SK-N-SH treated with all-trans-retinoic acid at 6 μM for 48 hours (cell line): ENCODE results near the gene LCE2A.

ENCODE experiments used
- ATAC-seq: fragments of 200-7000 bp; cut with Tn5 transposase; 3 replicates; pipeline ENCODE4 v1.9.1; 2020; ENCODE audit warnings: mild to moderate bottlenecking, moderate library complexity
- ARNTL ChIP-seq: fragments of 450-650 bp; formaldehyde crosslinking; IDR thresholded peaks from 2 replicates; pipeline ENCODE4 v1.5.0; 2020; ENCODE audit warnings: low read depth, mild to moderate bottlenecking, moderate library complexity, borderline replicate concordance
- BACH2 ChIP-seq: fragments of 250-450 bp; sonication (Bioruptor Pico); IDR thresholded peaks from 2 replicates; pipeline ENCODE4 v1.9.0; 2021; ENCODE audit warnings: mild to moderate bottlenecking, borderline replicate concordance
- CREB5 ChIP-seq: fragments of 250-450 bp; sonication (Bioruptor Pico); IDR thresholded peaks from 2 replicates; pipeline ENCODE4 v1.5.1; 2020; ENCODE audit warnings: low read depth, mild to moderate bottlenecking, moderate library complexity
- CSRNP3 ChIP-seq: fragments of 250-450 bp; sonication (Bioruptor Pico); IDR thresholded peaks from 2 replicates; pipeline ENCODE4 v1.5.1; 2021; ENCODE audit warnings: mild to moderate bottlenecking, moderate library complexity
- ESRRG ChIP-seq: fragments of 250-450 bp; sonication (Bioruptor Pico); IDR thresholded peaks from 2 replicates; pipeline ENCODE4 v1.6.1; 2021; ENCODE audit warnings: mild to moderate bottlenecking
- GLIS3 ChIP-seq: fragments of 250-450 bp; sonication (Bioruptor Pico); IDR thresholded peaks from 2 replicates; pipeline ENCODE4 v1.5.0; 2020; ENCODE audit warnings: mild to moderate bottlenecking, moderate library complexity
- ISL1 ChIP-seq: fragments of 250-450 bp; sonication (Bioruptor Pico); IDR thresholded peaks from 2 replicates; pipeline ENCODE4 v2.1.2; 2022; ENCODE audit warnings: mild to moderate bottlenecking, moderate library complexity
- OSR1 ChIP-seq: fragments of 250-450 bp; sonication (Bioruptor Pico); IDR thresholded peaks from 2 replicates; pipeline ENCODE4 v1.8.0; 2022; ENCODE audit warnings: moderate library complexity, mild to moderate bottlenecking, inconsistent platforms
- POU6F1 ChIP-seq: fragments of 250-450 bp; sonication (Bioruptor Pico); IDR thresholded peaks from 2 replicates; pipeline ENCODE4 v1.8.0; 2021; ENCODE audit warnings: low read depth, mild to moderate bottlenecking, moderate library complexity, borderline replicate concordance
- PPARA ChIP-seq: fragments of 250-450 bp; sonication (Bioruptor Pico); IDR thresholded peaks from 2 replicates; pipeline ENCODE4 v1.5.0; 2020; ENCODE audit warnings: mild to moderate bottlenecking, borderline replicate concordance
- RARB ChIP-seq: fragments of 250-450 bp; sonication (Bioruptor Pico); IDR thresholded peaks from 2 replicates; pipeline ENCODE4 v1.8.0; 2021; ENCODE audit warnings: mild to moderate bottlenecking, moderate library complexity
- SNAI2 ChIP-seq: fragments of 250-450 bp; sonication (Bioruptor Pico); IDR thresholded peaks from 2 replicates; pipeline ENCODE4 v1.5.0; 2020; ENCODE audit warnings: mild to moderate bottlenecking, moderate library complexity
- TCF4 ChIP-seq: fragments of 250-450 bp; sonication (Bioruptor Pico); IDR thresholded peaks from 2 replicates; pipeline ENCODE4 v1.8.0; 2021; ENCODE audit warnings: mild to moderate bottlenecking, moderate library complexity, borderline replicate concordance
- TOX ChIP-seq: fragments of 250-450 bp; sonication (Bioruptor Pico); IDR thresholded peaks from 2 replicates; pipeline ENCODE4 v1.8.0; 2021; ENCODE audit warnings: mild to moderate bottlenecking, moderate library complexity, borderline replicate concordance
- ZC3H10 ChIP-seq: fragments of 250-450 bp; sonication (Bioruptor Pico); IDR thresholded peaks from 2 replicates; pipeline ENCODE4 v1.5.1; 2021; ENCODE audit warnings: mild to moderate bottlenecking, moderate library complexity
- ZFP3 ChIP-seq: fragments of 250-450 bp; sonication (Bioruptor Pico); IDR thresholded peaks from 2 replicates; pipeline ENCODE4 v1.5.0; 2020; ENCODE audit warnings: mild to moderate bottlenecking, moderate library complexity
- ZFP30 ChIP-seq: fragments of 450-650 bp; formaldehyde crosslinking; IDR thresholded peaks from 2 replicates; pipeline ENCODE4 v1.5.0; 2022; ENCODE audit warnings: mild to moderate bottlenecking, moderate library complexity
- ZNF565 ChIP-seq: fragments of 450-650 bp; formaldehyde crosslinking; conservative IDR thresholded peaks from 2 replicates; pipeline ENCODE4 v1.5.0; 2020; ENCODE audit warnings: low read depth, mild to moderate bottlenecking, moderate library complexity
- ZNF70 ChIP-seq: fragments of 450-650 bp; formaldehyde crosslinking; IDR thresholded peaks from 2 replicates; pipeline ENCODE4 v1.5.0; 2020; ENCODE audit warnings: mild to moderate bottlenecking, moderate library complexity
- ZNF8 ChIP-seq: fragments of 450-650 bp; formaldehyde crosslinking; IDR thresholded peaks from 2 replicates; pipeline ENCODE4 v1.5.0; 2020; ENCODE audit warnings: mild to moderate bottlenecking, moderate library complexity
- TF ChIP-seq, protein P1 (sequence below): fragments of 250-450 bp; sonication (Bioruptor Pico); IDR thresholded peaks from 2 replicates; pipeline ENCODE4 v1.8.0; 2020; ENCODE audit warnings: mild to moderate bottlenecking, moderate library complexity, borderline replicate concordance

LCE2A gene

GRCh38 chr1:152707860-152708259, 9.7 kb downstream of the LCE2A start, which contains the start of gene LCE4A:
Gene LCE4A, plus strand, starts transcription at chr1:152708160. Its CDS starts 916 bp downstream, at chr1:152709076.
- ATAC-seq: no peak
- TF ChIP-seq SNAI2 (CRISPR knock-in tag): no peak
- TF ChIP-seq ESRRG (CRISPR knock-in tag): no peak
- TF ChIP-seq ZNF70 (CRISPR knock-in tag): no peak
- no peak for TF ChIP-seq TOX
- TF ChIP-seq ZNF565: no peak
- TF ChIP-seq ZNF8 (CRISPR knock-in tag): no peak
- TF ChIP-seq CSRNP3 (CRISPR knock-in tag): no peak
- no peak for TF ChIP-seq TCF4 (CRISPR knock-in tag)
- no peak for TF ChIP-seq ISL1 (CRISPR knock-in tag)
- TF ChIP-seq RARB: no peak
- no peak for TF ChIP-seq ZC3H10 (CRISPR knock-in tag)
- TF ChIP-seq BACH2: no peak
- TF ChIP-seq ZFP3 (CRISPR knock-in tag): no peak
- no peak for TF ChIP-seq ZFP30
- TF ChIP-seq POU6F1: no peak

DNA sequence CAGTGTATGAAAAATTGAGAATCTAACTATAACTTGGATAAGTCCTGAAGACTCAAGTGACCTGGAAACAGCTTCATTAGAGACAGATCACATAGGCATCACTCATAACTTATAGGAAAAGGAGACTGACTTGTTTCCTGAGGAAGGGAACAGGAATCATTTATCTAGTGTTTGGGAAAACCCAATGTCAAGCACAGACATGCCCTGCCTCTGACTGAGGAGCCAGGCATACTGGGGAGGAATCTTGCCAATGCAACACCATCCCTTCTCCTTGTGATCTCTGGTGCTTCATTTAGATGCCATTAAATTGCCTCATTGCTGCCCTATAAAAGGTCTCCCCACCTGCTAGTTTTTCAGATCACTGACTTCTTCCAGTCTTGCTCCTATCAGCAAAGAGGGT, 20.1 kb downstream of the LCE2A start:
- ATAC-seq: no peak
- TF ChIP-seq ZNF565 (no peak), CSRNP3 (CRISPR knock-in tag) (no peak), ZNF8 (CRISPR knock-in tag) (no peak), ISL1 (CRISPR knock-in tag) (no peak), PPARA (CRISPR knock-in tag) (no peak), TOX (no peak), ZNF70 (CRISPR knock-in tag) (no peak), ARNTL (CRISPR knock-in tag) (no peak), GLIS3 (CRISPR knock-in tag) (no peak), ZFP30 (no peak), SNAI2 (CRISPR knock-in tag) (no peak), POU6F1 (no peak)
- TF ChIP-seq, all 23 proteins: peak for 0

GRCh38 chr1:152725261-152725660, 27.1 kb downstream of the LCE2A start:
- no peak for ATAC-seq
- no peak for TF ChIP-seq ZFP30
- TF ChIP-seq ISL1 (CRISPR knock-in tag): no peak
- TF ChIP-seq CREB5 (CRISPR knock-in tag): no peak
- TF ChIP-seq ZFP3 (CRISPR knock-in tag): no peak
- TF ChIP-seq ZNF70 (CRISPR knock-in tag): no peak
- no peak for TF ChIP-seq RARB
- no peak for TF ChIP-seq PPARA (CRISPR knock-in tag)
- no peak for TF ChIP-seq OSR1 (CRISPR knock-in tag)
- TF ChIP-seq SNAI2 (CRISPR knock-in tag): no peak
- no peak for TF ChIP-seq ZNF565
- TF ChIP-seq TOX: no peak
- TF ChIP-seq BACH2: no peak
- TF ChIP-seq, all 23 proteins: peak for 0

- TF ChIP-seq ZC3H10 (CRISPR knock-in tag) (no peak), ZFP30 (no peak), PPARA (CRISPR knock-in tag) (no peak), ZNF565 (no peak), TCF4 (CRISPR knock-in tag) (no peak), POU6F1 (no peak)
- TF ChIP-seq, protein P1, sequence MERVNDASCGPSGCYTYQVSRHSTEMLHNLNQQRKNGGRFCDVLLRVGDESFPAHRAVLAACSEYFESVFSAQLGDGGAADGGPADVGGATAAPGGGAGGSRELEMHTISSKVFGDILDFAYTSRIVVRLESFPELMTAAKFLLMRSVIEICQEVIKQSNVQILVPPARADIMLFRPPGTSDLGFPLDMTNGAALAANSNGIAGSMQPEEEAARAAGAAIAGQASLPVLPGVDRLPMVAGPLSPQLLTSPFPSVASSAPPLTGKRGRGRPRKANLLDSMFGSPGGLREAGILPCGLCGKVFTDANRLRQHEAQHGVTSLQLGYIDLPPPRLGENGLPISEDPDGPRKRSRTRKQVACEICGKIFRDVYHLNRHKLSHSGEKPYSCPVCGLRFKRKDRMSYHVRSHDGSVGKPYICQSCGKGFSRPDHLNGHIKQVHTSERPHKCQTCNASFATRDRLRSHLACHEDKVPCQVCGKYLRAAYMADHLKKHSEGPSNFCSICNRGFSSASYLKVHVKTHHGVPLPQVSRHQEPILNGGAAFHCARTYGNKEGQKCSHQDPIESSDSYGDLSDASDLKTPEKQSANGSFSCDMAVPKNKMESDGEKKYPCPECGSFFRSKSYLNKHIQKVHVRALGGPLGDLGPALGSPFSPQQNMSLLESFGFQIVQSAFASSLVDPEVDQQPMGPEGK (CRISPR knock-in tag): no peak
- TF ChIP-seq, all 23 proteins: peak for 0
- no peak for ATAC-seq
Observed at GRCh38 chr1:152728986-152729385, 30.8 kb downstream of the LCE2A start.
